Transverse colon (tissue), 4 donors: Measurements from ENCODE around the gene HCFC1R1.

ENCODE experiments used
- EP300 ChIP-seq: sonication (generic); formaldehyde crosslinking; IDR thresholded peaks from one replicate; pipeline ENCODE4 v1.6.1; 2017; ENCODE audit warnings: antibody characterized with exemption, low read depth
- POLR2A ChIP-seq: fragments of 450-650 bp; IDR thresholded peaks from one replicate; pipeline ENCODE4 v1.6.1; 2016; ENCODE audit warnings: antibody characterized with exemption, mild to moderate bottlenecking, moderate library complexity
- POLR2AphosphoS5 ChIP-seq, 3 donors: sonication (generic); formaldehyde crosslinking; IDR thresholded peaks; one replicate each; pipeline ENCODE4 v1.6.1; 2016; ENCODE audit warnings: antibody characterized with exemption in 3 of 3
- TF ChIP-seq, protein P1 (sequence below), 5 experiments: fragments of 200-600 bp in 3 of 5; fragments of 450-650 bp in 2 of 5; sonication (generic) in 3 of 5; IDR thresholded peaks; 1 replicate in 2 of 5; 2 replicates in 3 of 5; pipeline ENCODE4 v1.5.1; 2016 to 2017; ENCODE audit warnings: antibody characterized with exemption in 5 of 5, inconsistent platforms in 3 of 5, mild to moderate bottlenecking in 2 of 5, moderate library complexity in 1 of 5

DNA sequence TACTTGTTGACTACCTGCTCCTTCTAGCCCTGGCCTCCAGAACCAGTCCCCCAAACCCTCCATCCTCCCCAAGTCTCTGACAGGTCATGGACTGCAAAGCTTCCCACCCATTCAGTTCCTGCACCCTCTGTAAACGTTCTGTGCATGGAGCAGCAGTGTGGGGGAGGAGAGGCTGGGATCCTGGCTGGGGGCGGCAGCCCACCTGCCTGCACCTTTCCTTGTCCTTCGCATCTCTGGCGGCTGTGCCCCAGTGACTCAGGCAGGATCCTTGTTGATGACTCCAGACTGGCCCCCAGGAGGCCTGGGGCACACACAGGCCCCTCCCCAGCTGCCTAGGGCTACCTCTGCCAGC, 41.9 kb downstream of the HCFC1R1 start:
- TF ChIP-seq, protein P1, sequence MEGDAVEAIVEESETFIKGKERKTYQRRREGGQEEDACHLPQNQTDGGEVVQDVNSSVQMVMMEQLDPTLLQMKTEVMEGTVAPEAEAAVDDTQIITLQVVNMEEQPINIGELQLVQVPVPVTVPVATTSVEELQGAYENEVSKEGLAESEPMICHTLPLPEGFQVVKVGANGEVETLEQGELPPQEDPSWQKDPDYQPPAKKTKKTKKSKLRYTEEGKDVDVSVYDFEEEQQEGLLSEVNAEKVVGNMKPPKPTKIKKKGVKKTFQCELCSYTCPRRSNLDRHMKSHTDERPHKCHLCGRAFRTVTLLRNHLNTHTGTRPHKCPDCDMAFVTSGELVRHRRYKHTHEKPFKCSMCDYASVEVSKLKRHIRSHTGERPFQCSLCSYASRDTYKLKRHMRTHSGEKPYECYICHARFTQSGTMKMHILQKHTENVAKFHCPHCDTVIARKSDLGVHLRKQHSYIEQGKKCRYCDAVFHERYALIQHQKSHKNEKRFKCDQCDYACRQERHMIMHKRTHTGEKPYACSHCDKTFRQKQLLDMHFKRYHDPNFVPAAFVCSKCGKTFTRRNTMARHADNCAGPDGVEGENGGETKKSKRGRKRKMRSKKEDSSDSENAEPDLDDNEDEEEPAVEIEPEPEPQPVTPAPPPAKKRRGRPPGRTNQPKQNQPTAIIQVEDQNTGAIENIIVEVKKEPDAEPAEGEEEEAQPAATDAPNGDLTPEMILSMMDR (IDR thresholded peaks at IDR 0.05) = no peak
- TF ChIP-seq POLR2AphosphoS5 (IDR thresholded peaks at IDR 0.05) = no peak
- TF ChIP-seq POLR2A = no peak
- TF ChIP-seq EP300 = no peak
